Activated CD4-positive, alpha-beta T cell treated with anti-CD3 and anti-CD28 coated beads, Interleukin-2, Interleukin-4, amounts not matched to agents 100 ng/mL and 50 ng/mL, durations not matched to agents 16 hours and 8 hours (primary cell): Measurements from ENCODE around the gene ARHGEF40.
A peak's percentile ranks its signal among the peaks of the same experiment; 100 is the strongest.

ENCODE experiments used
- DNase-seq: peaks from one replicate; pipeline ENCODE4 v3.0.0-alpha.2; 2020; ENCODE audit warnings: low spot score

Gene ARHGEF40

GRCh38 chr14:21083565-21084325 lies 13.6 kb downstream of the ARHGEF40 start:
- no peak for DNase-seq

GRCh38 chr14:21084396-21084795 lies 14.3 kb downstream of the ARHGEF40 start:
- no peak for DNase-seq

GRCh38 chr14:21084998-21085853 lies 15.1 kb downstream of the ARHGEF40 start:
- no peak for DNase-seq

- no peak for DNase-seq
Measured at GRCh38 chr14:21086908-21087293, 16.8 kb downstream of the ARHGEF40 start.

- DNase-seq, result peak; percentile 73
Measured at GRCh38 chr14:21087294-21088091, 17.4 kb downstream of the ARHGEF40 start.

- DNase-seq, result no peak
Measured at GRCh38 chr14:21088687-21089086, 18.6 kb downstream of the ARHGEF40 start.

GRCh38 chr14:21089271-21089670 lies 19.2 kb downstream of the ARHGEF40 start:
- DNase-seq, result no peak

- DNase-seq, result no peak
Measured at GRCh38 chr14:21089877-21090193, 19.7 kb downstream of the ARHGEF40 start.

GRCh38 chr14:21090194-21090939 lies 20.3 kb downstream of the ARHGEF40 start:
- no peak for DNase-seq

GRCh38 chr14:21090940-21091663 lies 21.0 kb downstream of the ARHGEF40 start:
- DNase-seq, result no peak

- DNase-seq, result no peak
Measured at GRCh38 chr14:21091821-21092272, 21.7 kb downstream of the ARHGEF40 start.

- peak; percentile 92 for DNase-seq
Measured at GRCh38 chr14:21092273-21093011, 22.3 kb downstream of the ARHGEF40 start.

GRCh38 chr14:21093018-21093417 lies 22.9 kb downstream of the ARHGEF40 start:
- DNase-seq, result no peak

GRCh38 chr14:21093769-21094681 lies 23.9 kb downstream of the ARHGEF40 start:
- DNase-seq, result no peak

- no peak for DNase-seq
Measured at GRCh38 chr14:21095430-21096205, 25.5 kb downstream of the ARHGEF40 start.

GRCh38 chr14:21096438-21096837 lies 26.3 kb downstream of the ARHGEF40 start:
- no peak for DNase-seq

GRCh38 chr14:21096978-21097635 lies 27.0 kb downstream of the ARHGEF40 start:
- no peak for DNase-seq

- DNase-seq, result no peak
Measured at GRCh38 chr14:21097636-21098075, 27.6 kb downstream of the ARHGEF40 start.
